ENCODE results near the gene NACAD.

DNA sequence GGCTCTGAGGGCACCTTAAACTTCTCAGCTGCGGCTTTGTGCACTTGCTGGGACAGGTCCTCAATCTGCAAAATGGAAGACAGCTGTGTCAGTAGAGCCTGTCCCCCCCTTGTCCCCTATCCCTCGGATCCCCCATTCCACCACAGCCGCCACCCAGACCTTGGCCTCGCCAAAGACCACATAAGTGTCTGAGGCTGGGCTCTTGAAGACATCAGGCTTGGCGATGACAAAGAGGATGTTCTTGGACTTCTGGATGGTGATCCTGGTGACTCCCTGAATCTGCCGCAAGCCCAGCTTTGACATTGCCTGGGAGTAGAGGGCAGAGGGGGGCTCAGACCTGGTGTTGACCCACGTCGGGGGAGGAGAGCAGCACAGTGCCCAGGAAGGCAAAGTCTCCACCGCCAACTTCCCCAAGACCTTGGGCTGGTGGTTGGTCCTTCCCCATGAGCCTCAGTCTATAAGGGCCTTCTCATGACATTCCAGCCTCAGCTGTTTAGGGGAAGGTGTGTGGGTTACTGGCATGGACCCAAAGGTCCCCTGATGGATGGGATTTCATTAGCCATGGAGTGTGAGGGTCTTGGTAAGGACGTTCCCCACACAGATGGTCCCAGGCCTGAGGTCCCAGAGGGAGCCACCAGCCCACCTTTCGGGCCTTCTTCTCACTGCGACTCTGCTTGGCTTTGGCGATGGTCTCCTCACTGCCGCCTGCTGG, 7.7 kb downstream of the NACAD start:
- TF ChIP-seq CTCF (IDR thresholded peaks at IDR 0.05; ENCODE audit: borderline replicate concordance, extremely low read depth, low read length, poor library complexity, severe bottlenecking) (no peak), EZH2 (IDR thresholded peaks at IDR 0.05; ENCODE audit: borderline replicate concordance, low read depth, low read length, severe bottlenecking) (no peak)
